ENCODE data around the gene TMEM184A. TPM values are rescaled to one million over a fixed set of nuclear protein-coding genes. Genes with fewer than 3 reads are reported as not detected.

TMEM184A gene
- total and polyA plus RNA-seq, 10 of the 15 experiments (the other 5 are each of a cell fraction or from before 2014, with no cell fraction given) = 0.04 to 0.15 TPM; not detected in 8

- ChIA-PET RAD21 (ENCODE audit: unreplicated experiment) (no interaction called here), POLR2A (no interaction called here), SMC1A (ENCODE audit: uncharacterized antibody, unreplicated experiment) (no interaction called here), CTCF (interaction anchor here (0.7 kb wide), 1 partner anchor 655 kb away, joined by 3 read pairs; no protein-coding TSS in a partner anchor)
- FAIRE-seq = no peak
- Histone ChIP-seq H3K9ac (ENCODE audit: control insufficient read depth, insufficient read depth, low read length) (no peak overlapping the region), H4K20me1 (ENCODE audit: control insufficient read depth, insufficient read depth) (no peaks in the 10 kb centered on the region), H3K4me2 (ENCODE audit: control insufficient read depth, insufficient read depth) (no peak overlapping the region), H3K9me3 (replicated peaks; ENCODE audit: control insufficient read depth, insufficient read depth, low read length) (no peaks in the 10 kb centered on the region), H3K4me1 (ENCODE audit: control insufficient read depth, insufficient read depth, low read length) (no peaks in the 10 kb centered on the region), H2AFZ (ENCODE audit: control insufficient read depth, low read depth, low read length) (no peak overlapping the region), H3K4me3 (no peak overlapping the region), H3K79me2 (ENCODE audit: control insufficient read depth, insufficient read depth, low read length) (no peaks in the 10 kb centered on the region), H3K27me3 (replicated peaks in 1 of 2; ENCODE audit: control insufficient read depth in 2 of 2, insufficient read depth in 2 of 2, low read length in 1 of 2) (no peaks in the 10 kb centered on the region), H3K36me3 (ENCODE audit: control insufficient read depth in 2 of 2, insufficient read depth in 2 of 2, low read length in 1 of 2) (no peaks in the 10 kb centered on the region), H3K27ac (ENCODE audit: control insufficient read depth, insufficient read depth) (no peak overlapping the region)
- TF ChIP-seq ZNF24 (IDR thresholded peaks at IDR 0.05) = no peak
- TF ChIP-seq, protein P1, sequence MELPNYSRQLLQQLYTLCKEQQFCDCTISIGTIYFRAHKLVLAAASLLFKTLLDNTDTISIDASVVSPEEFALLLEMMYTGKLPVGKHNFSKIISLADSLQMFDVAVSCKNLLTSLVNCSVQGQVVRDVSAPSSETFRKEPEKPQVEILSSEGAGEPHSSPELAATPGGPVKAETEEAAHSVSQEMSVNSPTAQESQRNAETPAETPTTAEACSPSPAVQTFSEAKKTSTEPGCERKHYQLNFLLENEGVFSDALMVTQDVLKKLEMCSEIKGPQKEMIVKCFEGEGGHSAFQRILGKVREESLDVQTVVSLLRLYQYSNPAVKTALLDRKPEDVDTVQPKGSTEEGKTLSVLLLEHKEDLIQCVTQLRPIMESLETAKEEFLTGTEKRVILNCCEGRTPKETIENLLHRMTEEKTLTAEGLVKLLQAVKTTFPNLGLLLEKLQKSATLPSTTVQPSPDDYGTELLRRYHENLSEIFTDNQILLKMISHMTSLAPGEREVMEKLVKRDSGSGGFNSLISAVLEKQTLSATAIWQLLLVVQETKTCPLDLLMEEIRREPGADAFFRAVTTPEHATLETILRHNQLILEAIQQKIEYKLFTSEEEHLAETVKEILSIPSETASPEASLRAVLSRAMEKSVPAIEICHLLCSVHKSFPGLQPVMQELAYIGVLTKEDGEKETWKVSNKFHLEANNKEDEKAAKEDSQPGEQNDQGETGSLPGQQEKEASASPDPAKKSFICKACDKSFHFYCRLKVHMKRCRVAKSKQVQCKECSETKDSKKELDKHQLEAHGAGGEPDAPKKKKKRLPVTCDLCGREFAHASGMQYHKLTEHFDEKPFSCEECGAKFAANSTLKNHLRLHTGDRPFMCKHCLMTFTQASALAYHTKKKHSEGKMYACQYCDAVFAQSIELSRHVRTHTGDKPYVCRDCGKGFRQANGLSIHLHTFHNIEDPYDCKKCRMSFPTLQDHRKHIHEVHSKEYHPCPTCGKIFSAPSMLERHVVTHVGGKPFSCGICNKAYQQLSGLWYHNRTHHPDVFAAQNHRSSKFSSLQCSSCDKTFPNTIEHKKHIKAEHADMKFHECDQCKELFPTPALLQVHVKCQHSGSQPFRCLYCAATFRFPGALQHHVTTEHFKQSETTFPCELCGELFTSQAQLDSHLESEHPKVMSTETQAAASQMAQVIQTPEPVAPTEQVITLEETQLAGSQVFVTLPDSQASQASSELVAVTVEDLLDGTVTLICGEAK (IDR thresholded peaks at IDR 0.05; ENCODE audit: borderline replicate concordance) = no peak
- TF ChIP-seq SUPT20H (IDR thresholded peaks at IDR 0.05; ENCODE audit: borderline replicate concordance, control insufficient read depth, low read depth, low read length) = no peak
- TF ChIP-seq PML (IDR thresholded peaks at IDR 0.05; ENCODE audit: low read length) = no peak
- in situ Hi-C loops (cut with MboI) = no loop called here
- intact Hi-C loops (cut with micrococcal nuclease; ENCODE audit: unreplicated experiment) = no loop called here
- no peak for DNase-seq (ENCODE audit: low read depth, low spot score)
- no TSS peak for BruUV-seq (replicated peaks)
- 49% methylated on average over 20 of the region's 20 CpGs for WGBS (ENCODE audit: insufficient coverage, insufficient replicate concordance, low lambda C conversion rate, missing lambda C conversion rate)
- no peak for ATAC-seq
Measured at GRCh38 chr7:1554333-1555045, 1.5 kb downstream of the TMEM184A start.

Data from GM12878 (cell line).